H1 (cell line): ENCODE results near the gene CDK8.

Source experiments
- CTCF ChIP-seq, 3 experiments: IDR thresholded peaks; 1 replicate in 2 of 3; 2 replicates in 1 of 3; pipeline versions ENCODE4 v1.5.1 to v1.6.1; 2011; ENCODE audit warnings: low read length in 3 of 3, mild to moderate bottlenecking in 3 of 3, inconsistent platforms in 2 of 3, low read depth in 1 of 3, moderate library complexity in 1 of 3; ENCODE audit not compliant: insufficient read depth in 1 of 3; ENCODE audit errors: control extremely low read depth in 1 of 3
- GABPA ChIP-seq: IDR thresholded peaks from 2 replicates; pipeline ENCODE4 v1.6.1; 2011; ENCODE audit warnings: mild to moderate bottlenecking, low read length, moderate library complexity, borderline replicate concordance; ENCODE audit not compliant: insufficient read depth
- MAFK ChIP-seq: IDR thresholded peaks from 2 replicates; pipeline ENCODE4 v1.6.1; 2012; ENCODE audit warnings: low read depth, mild to moderate bottlenecking, improper control_type of control experiment, low read length
- PHF8 ChIP-seq: fragments of 200-600 bp; sonication (generic); conservative IDR thresholded peaks from 2 replicates; pipeline ENCODE4 v1.7.1; 2012; ENCODE audit warnings: low read depth, mild to moderate bottlenecking, inconsistent platforms, low read length, moderate library complexity
- POLR2A ChIP-seq, 2 experiments: IDR thresholded peaks; 1 replicate in 1 of 2; 2 replicates in 1 of 2; pipeline ENCODE4 v1.6.1; 2011; ENCODE audit warnings: low read depth in 2 of 2, low read length in 2 of 2, mild to moderate bottlenecking in 2 of 2; ENCODE audit errors: control extremely low read depth in 1 of 2

- TF ChIP-seq CTCF (IDR thresholded peaks at IDR 0.05; ENCODE audit: control extremely low read depth in 1 of 3, insufficient read depth in 1 of 3, low read depth in 1 of 3, low read length in 3 of 3) (no peak), GABPA (no peak), POLR2A (IDR thresholded peaks at IDR 0.05; ENCODE audit: control extremely low read depth in 1 of 2, low read depth in 2 of 2, low read length in 2 of 2) (no peak), MAFK (no peak), PHF8 (no peak)
Measured at GRCh38 chr13:26378116-26378515, 124.2 kb downstream of the CDK8 start.
